Measurements from ENCODE around the gene RPS25.

GRCh38 chr11:118988280-118988679 is 29.9 kb downstream of the RPS25 start:
- TF ChIP-seq, protein P1, sequence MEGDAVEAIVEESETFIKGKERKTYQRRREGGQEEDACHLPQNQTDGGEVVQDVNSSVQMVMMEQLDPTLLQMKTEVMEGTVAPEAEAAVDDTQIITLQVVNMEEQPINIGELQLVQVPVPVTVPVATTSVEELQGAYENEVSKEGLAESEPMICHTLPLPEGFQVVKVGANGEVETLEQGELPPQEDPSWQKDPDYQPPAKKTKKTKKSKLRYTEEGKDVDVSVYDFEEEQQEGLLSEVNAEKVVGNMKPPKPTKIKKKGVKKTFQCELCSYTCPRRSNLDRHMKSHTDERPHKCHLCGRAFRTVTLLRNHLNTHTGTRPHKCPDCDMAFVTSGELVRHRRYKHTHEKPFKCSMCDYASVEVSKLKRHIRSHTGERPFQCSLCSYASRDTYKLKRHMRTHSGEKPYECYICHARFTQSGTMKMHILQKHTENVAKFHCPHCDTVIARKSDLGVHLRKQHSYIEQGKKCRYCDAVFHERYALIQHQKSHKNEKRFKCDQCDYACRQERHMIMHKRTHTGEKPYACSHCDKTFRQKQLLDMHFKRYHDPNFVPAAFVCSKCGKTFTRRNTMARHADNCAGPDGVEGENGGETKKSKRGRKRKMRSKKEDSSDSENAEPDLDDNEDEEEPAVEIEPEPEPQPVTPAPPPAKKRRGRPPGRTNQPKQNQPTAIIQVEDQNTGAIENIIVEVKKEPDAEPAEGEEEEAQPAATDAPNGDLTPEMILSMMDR (IDR thresholded peaks at IDR 0.05), result no peak
- TF ChIP-seq POLR2A (IDR thresholded peaks at IDR 0.05), result no peak
- TF ChIP-seq EP300 (IDR thresholded peaks at IDR 0.05), result no peak

Measured in sigmoid colon (tissue), 4 donors.